Measurements from ENCODE around the gene PTPRD.
"Not testable (repeated sequence)": the region's sequence is repeated elsewhere in the genome, so short reads cannot be mapped to it uniquely, and the experiment has no call there.

Gene PTPRD

DNA sequence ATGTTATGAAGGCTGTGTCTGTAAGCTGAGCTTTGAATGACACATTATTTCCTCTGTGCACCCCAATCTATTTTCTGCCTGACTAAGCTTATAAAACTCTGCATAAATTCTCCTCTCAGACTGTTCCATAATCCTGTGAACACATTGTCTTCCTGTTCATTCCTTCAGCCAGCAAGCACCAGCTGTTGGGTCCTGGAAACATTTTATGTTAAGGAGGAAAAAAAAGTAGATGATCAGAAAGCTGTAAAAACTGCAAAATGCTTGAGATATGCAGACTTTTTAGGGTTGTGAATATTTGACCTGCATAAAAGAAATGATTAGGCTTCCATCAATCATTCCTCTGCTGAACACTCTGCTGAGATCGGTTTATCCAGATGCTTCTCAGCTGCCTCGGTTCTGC, 1567.2 kb downstream of the PTPRD start:
- H3K4me3 ChIP-seq (ENCODE audit: low read length): no peak overlapping the region
- TF ChIP-seq, protein P1, sequence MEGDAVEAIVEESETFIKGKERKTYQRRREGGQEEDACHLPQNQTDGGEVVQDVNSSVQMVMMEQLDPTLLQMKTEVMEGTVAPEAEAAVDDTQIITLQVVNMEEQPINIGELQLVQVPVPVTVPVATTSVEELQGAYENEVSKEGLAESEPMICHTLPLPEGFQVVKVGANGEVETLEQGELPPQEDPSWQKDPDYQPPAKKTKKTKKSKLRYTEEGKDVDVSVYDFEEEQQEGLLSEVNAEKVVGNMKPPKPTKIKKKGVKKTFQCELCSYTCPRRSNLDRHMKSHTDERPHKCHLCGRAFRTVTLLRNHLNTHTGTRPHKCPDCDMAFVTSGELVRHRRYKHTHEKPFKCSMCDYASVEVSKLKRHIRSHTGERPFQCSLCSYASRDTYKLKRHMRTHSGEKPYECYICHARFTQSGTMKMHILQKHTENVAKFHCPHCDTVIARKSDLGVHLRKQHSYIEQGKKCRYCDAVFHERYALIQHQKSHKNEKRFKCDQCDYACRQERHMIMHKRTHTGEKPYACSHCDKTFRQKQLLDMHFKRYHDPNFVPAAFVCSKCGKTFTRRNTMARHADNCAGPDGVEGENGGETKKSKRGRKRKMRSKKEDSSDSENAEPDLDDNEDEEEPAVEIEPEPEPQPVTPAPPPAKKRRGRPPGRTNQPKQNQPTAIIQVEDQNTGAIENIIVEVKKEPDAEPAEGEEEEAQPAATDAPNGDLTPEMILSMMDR (IDR thresholded peaks at IDR 0.05; ENCODE audit: insufficient read depth, low read depth, low read length, missing control alignments): no peak
- DNase-seq (ENCODE audit: low read depth): no peak

GRCh38 chr9:9045072-9045471, 1567.7 kb downstream of the PTPRD start:
- TF ChIP-seq, protein P1 (IDR thresholded peaks at IDR 0.05; ENCODE audit: insufficient read depth, low read depth, low read length, missing control alignments): no peak
- no peak overlapping the region for H3K4me3 ChIP-seq (ENCODE audit: low read length)

GRCh38 chr9:9043788-9044187, 1569.0 kb downstream of the PTPRD start:
- DNase-seq (ENCODE audit: low read depth); H3K4me3 ChIP-seq (ENCODE audit: low read length): not testable (repeated sequence)

More at GRCh38 chr9:9045072-9045471, 1567.7 kb downstream of the PTPRD start:
- no peak for DNase-seq (ENCODE audit: low read depth)

DNA sequence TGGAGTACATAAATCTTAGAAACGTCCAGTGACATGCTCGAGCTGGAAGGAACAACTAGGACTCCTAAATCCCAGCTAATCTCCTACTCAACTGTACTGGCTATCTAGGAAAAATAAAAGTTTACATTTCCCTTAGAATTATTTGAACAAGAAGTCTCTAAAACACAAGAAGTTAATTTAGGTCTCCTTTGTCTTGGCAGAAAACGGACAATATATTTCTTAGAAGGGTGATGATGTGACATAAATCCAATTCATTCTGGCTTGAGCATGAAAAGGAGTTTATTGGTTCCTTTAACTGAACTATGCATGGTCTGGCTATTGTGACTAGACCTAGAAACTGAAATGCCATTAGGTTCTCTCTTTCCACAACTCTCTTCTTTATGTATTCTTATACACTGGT, 1571.0 kb downstream of the PTPRD start:
- TF ChIP-seq, protein P1 (IDR thresholded peaks at IDR 0.05; ENCODE audit: insufficient read depth, low read depth, low read length, missing control alignments): no peak
- DNase-seq (ENCODE audit: low read depth): no peak

GRCh38 chr9:9033022-9033421, 1579.8 kb downstream of the PTPRD start:
- TF ChIP-seq, protein P1 (IDR thresholded peaks at IDR 0.05; ENCODE audit: insufficient read depth, low read depth, low read length, missing control alignments): no peak
- DNase-seq (ENCODE audit: low read depth): no peak
- no peak overlapping the region for H3K4me3 ChIP-seq (ENCODE audit: low read length)

More for the DNA sequence above, 1571.0 kb downstream of the PTPRD start:
- H3K4me3 ChIP-seq (ENCODE audit: low read length): no peak overlapping the region

DNA sequence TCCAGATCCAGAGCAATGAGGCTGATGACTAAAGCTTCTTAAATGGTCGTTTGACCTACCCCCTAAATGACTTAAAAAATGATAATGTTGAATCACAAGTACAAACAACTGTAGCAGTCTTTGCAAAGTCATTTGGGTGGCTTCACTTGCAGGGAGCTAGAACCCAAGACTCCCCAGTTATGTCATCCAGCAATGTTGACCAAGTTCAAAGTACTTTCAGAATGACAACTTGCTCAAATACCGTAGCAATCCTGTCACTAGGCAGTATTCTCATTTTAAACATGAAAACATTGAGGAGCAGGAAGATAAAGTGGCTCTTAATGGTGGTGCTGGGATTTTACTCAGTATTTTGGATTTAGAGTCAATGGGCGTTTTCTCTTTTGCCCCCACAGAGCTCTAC, 1596.2 kb downstream of the PTPRD start:
- no peak for DNase-seq (ENCODE audit: low read depth)
- TF ChIP-seq, protein P1 (IDR thresholded peaks at IDR 0.05; ENCODE audit: insufficient read depth, low read depth, low read length, missing control alignments): no peak
- H3K4me3 ChIP-seq (ENCODE audit: low read length): no peak overlapping the region

- TF ChIP-seq, protein P1 (IDR thresholded peaks at IDR 0.05; ENCODE audit: insufficient read depth, low read depth, low read length, missing control alignments): no peak
- DNase-seq (ENCODE audit: low read depth): no peak
- H3K4me3 ChIP-seq (ENCODE audit: low read length): no peak overlapping the region
Measured at GRCh38 chr9:9004810-9005209, 1608.0 kb downstream of the PTPRD start.

Data from epithelial cell of esophagus (primary cell).